ENCODE measurements around the gene FGD6.
A peak's percentile ranks its signal among the peaks of the same experiment; 100 is the strongest.
"Not testable (repeated sequence)": the region's sequence is repeated elsewhere in the genome, so short reads cannot be mapped to it uniquely, and the experiment has no call there.

The FGD6 gene

GRCh38 chr12:95118788-95119179 is 98.5 kb downstream of the FGD6 start:
- no peak for DNase-seq

- DNase-seq: peak; percentile 92
Measured at GRCh38 chr12:95118138-95118787, 99.0 kb downstream of the FGD6 start.

GRCh38 chr12:95117178-95117599 is 100.1 kb downstream of the FGD6 start:
- DNase-seq: peak; percentile 82

- DNase-seq: no peak
Measured at GRCh38 chr12:95116773-95117172, 100.5 kb downstream of the FGD6 start.

GRCh38 chr12:95116341-95116740 is 100.9 kb downstream of the FGD6 start:
- no peak for DNase-seq

- no peak for DNase-seq
Measured at GRCh38 chr12:95115641-95116040, 101.6 kb downstream of the FGD6 start.

GRCh38 chr12:95114766-95115405 is 102.4 kb downstream of the FGD6 start:
- DNase-seq: peak; percentile 21

GRCh38 chr12:95107362-95107761 is 109.9 kb downstream of the FGD6 start:
- DNase-seq: no peak

GRCh38 chr12:95105540-95105939 is 111.7 kb downstream of the FGD6 start:
- no peak for DNase-seq

- DNase-seq: no peak
Measured at GRCh38 chr12:95104919-95105452, 112.3 kb downstream of the FGD6 start.

GRCh38 chr12:95102916-95103671 is 114.2 kb downstream of the FGD6 start:
- DNase-seq: peak; percentile 68

GRCh38 chr12:95101957-95102356 is 115.3 kb downstream of the FGD6 start:
- DNase-seq: not testable (repeated sequence)

- no peak for DNase-seq
Measured at GRCh38 chr12:95100264-95101190, 116.7 kb downstream of the FGD6 start.

- DNase-seq: no peak
Measured at GRCh38 chr12:95099270-95099790, 117.9 kb downstream of the FGD6 start.

GRCh38 chr12:95096852-95097251 is 120.4 kb downstream of the FGD6 start:
- DNase-seq: peak; percentile 48

- DNase-seq: no peak
Measured at GRCh38 chr12:95096378-95096777, 120.9 kb downstream of the FGD6 start.

- not testable (repeated sequence) for DNase-seq
Measured at GRCh38 chr12:95095866-95096265, 121.4 kb downstream of the FGD6 start.

- DNase-seq: no peak
Measured at GRCh38 chr12:95089462-95089861, 127.8 kb downstream of the FGD6 start.

GRCh38 chr12:95088379-95088778 is 128.9 kb downstream of the FGD6 start:
- DNase-seq: peak; percentile 19

- no peak for DNase-seq
Measured at GRCh38 chr12:95085612-95086011, 131.7 kb downstream of the FGD6 start.

- DNase-seq: peak; percentile 60
Measured at GRCh38 chr12:95083938-95084337, 133.3 kb downstream of the FGD6 start.

- DNase-seq: no peak
Measured at GRCh38 chr12:95083471-95083870, 133.8 kb downstream of the FGD6 start.

Measured in fibroblast of skin of scalp (primary cell).